A549 (cell line): Measurements from ENCODE around the gene RIPPLY2.

ENCODE experiments used
- E2F6 ChIP-seq: IDR thresholded peaks from 2 replicates; pipeline ENCODE4 v1.6.1; 2012; ENCODE audit warnings: low read depth, borderline replicate concordance
- EP300 ChIP-seq, 2 experiments: fragments of >200 bp; sonication (Bioruptor Twin); formaldehyde crosslinking; IDR thresholded peaks; 2 replicates in 1 of 2; 3 replicates in 1 of 2; pipeline ENCODE4 v1.6.1; 2016 to 2017
- MAX ChIP-seq: IDR thresholded peaks from 2 replicates; pipeline ENCODE4 v1.6.1; 2012
- PHF8 ChIP-seq: fragments of 200-600 bp; sonication (generic); IDR thresholded peaks from 2 replicates; pipeline ENCODE4 v1.6.1; 2016; ENCODE audit warnings: low read depth, mild to moderate bottlenecking, antibody characterized with exemption, moderate library complexity, borderline replicate concordance
- POLR2A ChIP-seq: IDR thresholded peaks from 2 replicates; pipeline ENCODE4 v1.6.1; 2012; ENCODE audit warnings: mild to moderate bottlenecking, low read length
- POLR2AphosphoS2 ChIP-seq: conservative IDR thresholded peaks from 2 replicates; pipeline ENCODE4 v1.6.1; 2012; ENCODE audit warnings: low read length, improper control_type of control experiment, inconsistent platforms
- SMC3 ChIP-seq: fragments of >200 bp; sonication (Bioruptor Twin); formaldehyde crosslinking; IDR thresholded peaks from 3 replicates; pipeline ENCODE4 v1.6.1; 2018; ENCODE audit warnings: inconsistent platforms
- TP53 ChIP-seq: fragments of 250-450 bp; sonication (Bioruptor Pico); IDR thresholded peaks from 2 replicates; pipeline ENCODE4 v1.5.0; 2021; ENCODE audit warnings: mild to moderate bottlenecking, moderate library complexity
- TF ChIP-seq, protein P1 (sequence below): fragments of 200-600 bp; sonication (generic); IDR thresholded peaks from 2 replicates; pipeline ENCODE4 v1.6.1; 2016; ENCODE audit warnings: antibody characterized with exemption, mild to moderate bottlenecking, moderate library complexity
- TF ChIP-seq, protein P2 (sequence below): fragments of >200 bp; sonication (Bioruptor Twin); formaldehyde crosslinking; IDR thresholded peaks from 3 replicates; pipeline ENCODE4 v1.5.1; 2016

GRCh38 chr6:83824831-83825230, 28.3 kb upstream of the RIPPLY2 start:
- TF ChIP-seq MAX (no peak), SMC3 (no peak), EP300 (IDR thresholded peaks at IDR 0.05) (no peak), POLR2A (no peak), POLR2AphosphoS2 (no peak), PHF8 (no peak), E2F6 (no peak), TP53 (CRISPR knock-in tag) (no peak)
- TF ChIP-seq, protein P1, sequence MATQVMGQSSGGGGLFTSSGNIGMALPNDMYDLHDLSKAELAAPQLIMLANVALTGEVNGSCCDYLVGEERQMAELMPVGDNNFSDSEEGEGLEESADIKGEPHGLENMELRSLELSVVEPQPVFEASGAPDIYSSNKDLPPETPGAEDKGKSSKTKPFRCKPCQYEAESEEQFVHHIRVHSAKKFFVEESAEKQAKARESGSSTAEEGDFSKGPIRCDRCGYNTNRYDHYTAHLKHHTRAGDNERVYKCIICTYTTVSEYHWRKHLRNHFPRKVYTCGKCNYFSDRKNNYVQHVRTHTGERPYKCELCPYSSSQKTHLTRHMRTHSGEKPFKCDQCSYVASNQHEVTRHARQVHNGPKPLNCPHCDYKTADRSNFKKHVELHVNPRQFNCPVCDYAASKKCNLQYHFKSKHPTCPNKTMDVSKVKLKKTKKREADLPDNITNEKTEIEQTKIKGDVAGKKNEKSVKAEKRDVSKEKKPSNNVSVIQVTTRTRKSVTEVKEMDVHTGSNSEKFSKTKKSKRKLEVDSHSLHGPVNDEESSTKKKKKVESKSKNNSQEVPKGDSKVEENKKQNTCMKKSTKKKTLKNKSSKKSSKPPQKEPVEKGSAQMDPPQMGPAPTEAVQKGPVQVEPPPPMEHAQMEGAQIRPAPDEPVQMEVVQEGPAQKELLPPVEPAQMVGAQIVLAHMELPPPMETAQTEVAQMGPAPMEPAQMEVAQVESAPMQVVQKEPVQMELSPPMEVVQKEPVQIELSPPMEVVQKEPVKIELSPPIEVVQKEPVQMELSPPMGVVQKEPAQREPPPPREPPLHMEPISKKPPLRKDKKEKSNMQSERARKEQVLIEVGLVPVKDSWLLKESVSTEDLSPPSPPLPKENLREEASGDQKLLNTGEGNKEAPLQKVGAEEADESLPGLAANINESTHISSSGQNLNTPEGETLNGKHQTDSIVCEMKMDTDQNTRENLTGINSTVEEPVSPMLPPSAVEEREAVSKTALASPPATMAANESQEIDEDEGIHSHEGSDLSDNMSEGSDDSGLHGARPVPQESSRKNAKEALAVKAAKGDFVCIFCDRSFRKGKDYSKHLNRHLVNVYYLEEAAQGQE, result no peak
- TF ChIP-seq, protein P2, sequence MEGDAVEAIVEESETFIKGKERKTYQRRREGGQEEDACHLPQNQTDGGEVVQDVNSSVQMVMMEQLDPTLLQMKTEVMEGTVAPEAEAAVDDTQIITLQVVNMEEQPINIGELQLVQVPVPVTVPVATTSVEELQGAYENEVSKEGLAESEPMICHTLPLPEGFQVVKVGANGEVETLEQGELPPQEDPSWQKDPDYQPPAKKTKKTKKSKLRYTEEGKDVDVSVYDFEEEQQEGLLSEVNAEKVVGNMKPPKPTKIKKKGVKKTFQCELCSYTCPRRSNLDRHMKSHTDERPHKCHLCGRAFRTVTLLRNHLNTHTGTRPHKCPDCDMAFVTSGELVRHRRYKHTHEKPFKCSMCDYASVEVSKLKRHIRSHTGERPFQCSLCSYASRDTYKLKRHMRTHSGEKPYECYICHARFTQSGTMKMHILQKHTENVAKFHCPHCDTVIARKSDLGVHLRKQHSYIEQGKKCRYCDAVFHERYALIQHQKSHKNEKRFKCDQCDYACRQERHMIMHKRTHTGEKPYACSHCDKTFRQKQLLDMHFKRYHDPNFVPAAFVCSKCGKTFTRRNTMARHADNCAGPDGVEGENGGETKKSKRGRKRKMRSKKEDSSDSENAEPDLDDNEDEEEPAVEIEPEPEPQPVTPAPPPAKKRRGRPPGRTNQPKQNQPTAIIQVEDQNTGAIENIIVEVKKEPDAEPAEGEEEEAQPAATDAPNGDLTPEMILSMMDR, result no peak
